GM12878 (cell line): ENCODE data around the gene MATN4. TPM values are rescaled to one million over a fixed set of nuclear protein-coding genes. Genes with fewer than 3 reads are reported as not detected.

ENCODE experiments used
- ASH2L ChIP-seq: fragments of 300-600, 200-600 bp; sonication (generic); IDR thresholded peaks from 2 replicates; pipeline ENCODE4 v1.6.1; 2017; ENCODE audit warnings: low read depth, mild to moderate bottlenecking, borderline replicate concordance
- BCLAF1 ChIP-seq: fragments of 450-650 bp; IDR thresholded peaks from 2 replicates; pipeline ENCODE4 v1.6.1; 2017; ENCODE audit warnings: antibody characterized with exemption, mild to moderate bottlenecking, moderate library complexity
- MTA2 ChIP-seq: fragments of 450-650 bp; IDR thresholded peaks from 2 replicates; pipeline ENCODE4 v1.6.1; 2016; ENCODE audit warnings: low read depth, mild to moderate bottlenecking, moderate library complexity
- POLR2AphosphoS2 ChIP-seq: IDR thresholded peaks from 2 replicates; pipeline ENCODE4 v1.6.1; 2011; ENCODE audit warnings: low read depth, mild to moderate bottlenecking, low read length, improper control_type of control experiment, moderate library complexity
- RCOR1 ChIP-seq: conservative IDR thresholded peaks from 2 replicates; pipeline ENCODE4 v1.6.1; 2012; ENCODE audit warnings: low read depth, low read length, improper control_type of control experiment
- SPI1 ChIP-seq: IDR thresholded peaks from 2 replicates; pipeline ENCODE4 v1.6.1; 2011; ENCODE audit warnings: low read depth, mild to moderate bottlenecking, low read length, moderate library complexity, borderline replicate concordance; ENCODE audit not compliant: insufficient read depth
- ZBTB11 ChIP-seq: fragments of 450-650 bp; formaldehyde crosslinking; IDR thresholded peaks from 2 replicates; pipeline ENCODE4 v1.5.0; 2022; ENCODE audit warnings: mild to moderate bottlenecking, missing genetic modification characterization
- ZBTB33 ChIP-seq: fragments of 450-650 bp; IDR thresholded peaks from 2 replicates; pipeline ENCODE4 v1.6.1; 2017; ENCODE audit warnings: mild to moderate bottlenecking
- polyA plus RNA-seq, 11 experiments: library from polyadenylated mRNA; depleted of rRNA in 4 of 11; unstranded in 6 of 11; stranded (reverse) in 5 of 11; fragments of >200 nt; fragmentation: Nextera tagmentation in 4 of 11; fragmentation: Illumina TruSeq in 1 of 11; extraction: Ambion mirVana in 4 of 11; extraction: Trizol in 1 of 11; gene quantifications; 1 replicate in 1 of 11; 2 replicates in 10 of 11; pipeline versions ENCODE4 v1.2.1 to v1.2.3, GENCODE V29; 2011 to 2016; ENCODE audit warnings: inconsistent platforms in 2 of 11, missing spikeins in 2 of 11, low read depth in 1 of 11
- total RNA-seq, 4 experiments: library from RNA; depleted of rRNA in 3 of 4; stranded (reverse); fragments of >200 nt in 3 of 4; fragmentation: Illumina TruSeq in 1 of 4; extraction: Trizol in 1 of 4; gene quantifications; 2 replicates each; pipeline versions ENCODE4 v1.2.1 to v1.2.3, GENCODE V29; 2013 to 2021

Gene MATN4
- total and polyA plus RNA-seq, 10 of the 15 experiments (the other 5 are each of a cell fraction or from before 2014, with no cell fraction given): 0.10 to 0.15 TPM; not detected in 8

DNA sequence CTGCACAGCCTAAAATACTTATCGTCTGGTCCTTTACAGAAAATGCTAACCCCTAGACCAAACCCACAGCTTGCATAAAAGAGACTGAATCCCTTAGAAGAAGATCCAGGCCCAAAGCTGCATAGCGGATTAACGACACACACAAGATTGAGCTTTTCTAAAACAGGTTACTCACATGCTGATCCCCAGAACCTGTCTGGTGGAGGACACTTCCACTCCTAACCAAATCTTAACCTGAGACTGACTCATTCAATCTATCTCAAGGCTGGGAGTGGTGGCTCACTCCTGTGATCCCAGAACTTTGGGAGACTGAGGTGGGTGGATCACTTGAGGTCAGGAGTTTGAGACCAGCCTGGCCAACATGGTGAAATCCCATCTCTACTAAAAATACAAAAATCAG is 50.9 kb downstream of the MATN4 start (continued):
- TF ChIP-seq SPI1 (no peak), MTA2 (no peak), RCOR1 (no peak), ZBTB11 (CRISPR knock-in tag) (no peak), BCLAF1 (no peak), ZBTB33 (no peak), ASH2L (no peak), POLR2AphosphoS2 (no peak)
